ENCODE data around the gene BRD9.

BRD9 gene

DNA sequence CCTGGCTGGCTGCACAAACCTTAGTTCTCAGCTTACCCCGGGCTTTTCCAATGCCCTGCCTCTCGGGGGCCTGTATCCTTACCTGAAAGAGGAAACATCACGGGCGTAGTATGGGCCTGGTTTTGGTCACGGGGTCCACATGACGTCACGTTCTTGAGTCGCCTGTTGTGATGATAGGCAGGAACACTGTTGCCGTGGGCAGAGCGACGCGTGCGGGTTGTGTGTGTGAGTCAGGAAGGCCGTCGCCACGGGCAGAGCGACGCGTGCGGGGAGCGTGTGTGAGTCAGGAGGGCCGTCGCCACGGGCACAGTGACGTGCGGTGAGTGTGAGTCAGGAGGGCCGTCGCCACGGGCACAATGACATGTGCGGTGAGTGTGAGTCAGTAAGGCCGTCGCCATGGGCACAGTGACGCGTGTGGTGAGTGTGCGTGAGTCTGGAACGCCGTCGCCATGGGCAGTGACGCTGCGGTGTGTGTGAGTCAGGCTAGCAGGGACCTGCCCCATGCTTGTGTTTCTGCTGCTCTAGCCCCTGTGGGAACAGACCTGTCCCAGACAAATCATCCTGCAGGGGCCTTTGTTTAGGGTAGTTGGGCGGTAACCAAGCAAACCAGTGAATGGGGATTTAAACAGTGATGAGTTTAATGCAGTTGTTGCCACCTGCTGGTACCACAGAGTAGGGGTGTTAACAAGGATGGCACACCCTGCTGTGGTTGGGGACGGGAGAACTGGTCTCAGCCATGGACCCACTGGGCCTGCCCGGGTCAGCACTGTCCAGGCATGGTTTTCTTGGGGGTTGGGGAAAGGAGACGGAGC is 19.9 kb upstream of the BRD9 start:
- no peak overlapping the region for H3K4me3 ChIP-seq (ENCODE audit: low read length in 2 of 2)
- H3K27ac ChIP-seq (ENCODE audit: low read length): no peak overlapping the region
- no peaks in the 10 kb centered on the region for H3K4me1 ChIP-seq (ENCODE audit: control insufficient read depth, insufficient read depth, low read length)
- no peak overlapping the region for H3K9ac ChIP-seq (ENCODE audit: low read length in 2 of 2)
- no peaks in the 10 kb centered on the region for H3K27me3 ChIP-seq (ENCODE audit: control insufficient read depth in 1 of 2, insufficient read depth in 2 of 2, low read length in 2 of 2)
- no peaks in the 10 kb centered on the region for H3K9me3 ChIP-seq (ENCODE audit: control insufficient read depth in 2 of 2, low read length in 2 of 2)
- H3K36me3 ChIP-seq (ENCODE audit: control insufficient read depth in 2 of 2, insufficient read depth in 2 of 2, low read length in 2 of 2): no peaks in the 10 kb centered on the region

DNA sequence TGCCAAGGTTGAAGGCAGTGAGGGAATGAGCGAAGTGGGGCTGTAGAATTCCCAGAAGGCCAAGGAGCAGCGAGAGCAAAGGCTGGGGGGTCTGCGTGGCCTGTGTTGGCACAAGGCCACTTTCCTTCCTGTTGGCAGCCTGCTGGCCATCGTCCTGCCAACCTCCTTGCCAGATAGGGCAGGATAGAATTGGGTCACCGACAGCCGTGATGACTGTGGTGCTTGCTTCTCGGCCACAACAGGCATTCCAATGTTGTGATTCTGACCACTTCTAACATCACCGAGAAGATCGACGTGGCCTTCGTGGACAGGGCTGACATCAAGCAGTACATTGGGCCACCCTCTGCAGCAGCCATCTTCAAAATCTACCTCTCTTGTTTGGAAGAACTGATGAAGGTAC is 19.0 kb upstream of the BRD9 start:
- no peak overlapping the region for H3K27ac ChIP-seq (ENCODE audit: low read length)
- H3K36me3 ChIP-seq (ENCODE audit: control insufficient read depth in 2 of 2, insufficient read depth in 2 of 2, low read length in 2 of 2): no peaks in the 10 kb centered on the region
- H3K9me3 ChIP-seq (ENCODE audit: control insufficient read depth in 2 of 2, low read length in 2 of 2): no peaks in the 10 kb centered on the region
- no peaks in the 10 kb centered on the region for H3K4me1 ChIP-seq (ENCODE audit: control insufficient read depth, insufficient read depth, low read length)
- H3K27me3 ChIP-seq (ENCODE audit: control insufficient read depth in 1 of 2, insufficient read depth in 2 of 2, low read length in 2 of 2): no peaks in the 10 kb centered on the region
- H3K4me3 ChIP-seq (ENCODE audit: low read length in 2 of 2): no peak overlapping the region
- H3K9ac ChIP-seq (ENCODE audit: low read length in 2 of 2): no peak overlapping the region

DNA sequence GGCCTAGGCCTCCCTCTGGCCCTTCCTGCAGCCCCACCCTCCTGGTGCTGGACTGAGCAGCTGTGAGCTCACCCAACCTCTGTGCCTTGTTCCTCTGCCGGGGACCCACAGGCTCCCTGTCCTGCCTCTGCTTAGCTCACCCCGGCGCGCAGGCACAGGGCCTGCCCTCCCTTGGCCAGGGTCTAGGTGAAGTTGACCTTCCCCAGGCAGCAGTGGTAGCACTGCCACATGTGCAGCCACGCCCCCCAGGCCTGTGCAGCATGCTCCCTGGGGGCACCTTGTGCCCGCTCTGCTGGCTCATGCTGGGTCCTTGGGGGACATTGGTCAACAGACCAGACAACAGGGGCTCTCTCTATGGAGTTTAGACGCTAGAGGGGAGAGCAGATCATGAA is 18.2 kb upstream of the BRD9 start:
- no peak overlapping the region for H3K27ac ChIP-seq (ENCODE audit: low read length)
- H3K36me3 ChIP-seq (ENCODE audit: control insufficient read depth in 2 of 2, insufficient read depth in 2 of 2, low read length in 2 of 2): no peaks in the 10 kb centered on the region
- H3K27me3 ChIP-seq (ENCODE audit: control insufficient read depth in 1 of 2, insufficient read depth in 2 of 2, low read length in 2 of 2): no peaks in the 10 kb centered on the region
- no peak overlapping the region for H3K9ac ChIP-seq (ENCODE audit: low read length in 2 of 2)
- H3K4me1 ChIP-seq (ENCODE audit: control insufficient read depth, insufficient read depth, low read length): no peaks in the 10 kb centered on the region
- no peaks in the 10 kb centered on the region for H3K9me3 ChIP-seq (ENCODE audit: control insufficient read depth in 2 of 2, low read length in 2 of 2)
- H3K4me3 ChIP-seq (ENCODE audit: low read length in 2 of 2): no peak overlapping the region

DNA sequence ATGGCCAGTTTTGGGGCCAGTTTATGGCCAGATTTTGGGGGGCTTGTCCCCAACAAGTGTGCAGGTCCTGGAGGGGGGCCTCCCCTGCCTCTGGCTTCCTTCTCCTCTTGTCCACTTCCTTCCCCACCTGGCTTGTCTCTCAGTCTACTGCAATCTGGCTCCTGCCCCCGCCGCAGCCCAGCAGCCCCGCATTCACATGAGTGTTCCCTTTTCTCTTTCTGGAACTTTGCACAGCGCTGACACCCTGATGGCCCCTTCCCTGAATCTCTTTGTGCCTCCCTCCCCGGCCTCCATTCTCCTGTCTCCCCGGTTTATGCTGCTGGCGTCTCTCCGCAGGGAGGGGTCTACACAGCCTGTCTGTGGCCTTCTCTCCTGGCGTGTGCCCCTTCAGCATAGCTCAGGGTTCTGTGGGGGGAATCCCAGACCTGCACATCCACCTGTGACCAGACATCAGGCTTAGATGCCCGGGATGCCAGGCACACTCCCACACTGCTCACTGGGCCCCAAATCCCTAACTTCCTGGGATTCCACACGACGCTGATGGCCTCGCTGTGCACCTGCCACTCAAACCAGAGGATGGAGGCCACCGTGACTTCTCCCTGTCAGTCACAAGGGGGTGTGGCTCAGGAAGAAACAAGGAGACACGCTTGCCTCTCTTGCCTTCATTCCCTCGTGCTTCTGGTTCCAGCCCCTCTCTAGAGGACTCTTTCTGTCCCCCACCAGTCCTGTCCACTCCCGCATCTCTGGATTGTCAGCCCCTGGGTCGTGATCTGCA is 17.6 kb upstream of the BRD9 start:
- no peak overlapping the region for H3K9ac ChIP-seq (ENCODE audit: low read length in 2 of 2)
- no peaks in the 10 kb centered on the region for H3K9me3 ChIP-seq (ENCODE audit: control insufficient read depth in 2 of 2, low read length in 2 of 2)
- H3K4me1 ChIP-seq (ENCODE audit: control insufficient read depth, insufficient read depth, low read length): no peaks in the 10 kb centered on the region
- H3K4me3 ChIP-seq (ENCODE audit: low read length in 2 of 2): no peak overlapping the region
- H3K36me3 ChIP-seq (ENCODE audit: control insufficient read depth in 2 of 2, insufficient read depth in 2 of 2, low read length in 2 of 2): no peaks in the 10 kb centered on the region
- H3K27me3 ChIP-seq (ENCODE audit: control insufficient read depth in 1 of 2, insufficient read depth in 2 of 2, low read length in 2 of 2): no peaks in the 10 kb centered on the region
- H3K27ac ChIP-seq (ENCODE audit: low read length): no peak overlapping the region

DNA sequence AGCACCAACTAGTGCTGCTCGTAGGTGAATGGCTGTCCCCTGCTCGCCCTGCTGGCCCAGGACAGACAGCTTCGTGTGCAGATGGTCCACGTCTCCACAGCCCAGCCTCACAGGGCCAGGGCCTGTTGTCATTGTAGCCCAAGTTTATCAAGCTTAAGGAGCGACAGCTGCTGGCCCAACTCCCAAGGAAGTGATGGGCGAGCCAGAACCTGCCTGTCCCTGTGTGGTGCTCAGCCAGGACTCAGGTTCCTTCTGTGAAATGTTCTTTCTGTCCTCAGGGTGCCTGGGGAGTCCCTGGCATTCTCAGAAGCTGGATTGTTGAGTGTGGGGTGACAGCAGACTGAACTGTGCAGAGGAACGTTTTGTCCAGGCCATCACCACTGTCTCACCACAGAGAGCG is 16.5 kb upstream of the BRD9 start:
- H3K36me3 ChIP-seq (ENCODE audit: control insufficient read depth in 2 of 2, insufficient read depth in 2 of 2, low read length in 2 of 2): no peaks in the 10 kb centered on the region
- no peaks in the 10 kb centered on the region for H3K9me3 ChIP-seq (ENCODE audit: control insufficient read depth in 2 of 2, low read length in 2 of 2)
- no peaks in the 10 kb centered on the region for H3K27me3 ChIP-seq (ENCODE audit: control insufficient read depth in 1 of 2, insufficient read depth in 2 of 2, low read length in 2 of 2)
- H3K27ac ChIP-seq (ENCODE audit: low read length): no peak overlapping the region
- H3K4me3 ChIP-seq (ENCODE audit: low read length in 2 of 2): no peak overlapping the region
- no peak overlapping the region for H3K9ac ChIP-seq (ENCODE audit: low read length in 2 of 2)
- no peaks in the 10 kb centered on the region for H3K4me1 ChIP-seq (ENCODE audit: control insufficient read depth, insufficient read depth, low read length)

DNA sequence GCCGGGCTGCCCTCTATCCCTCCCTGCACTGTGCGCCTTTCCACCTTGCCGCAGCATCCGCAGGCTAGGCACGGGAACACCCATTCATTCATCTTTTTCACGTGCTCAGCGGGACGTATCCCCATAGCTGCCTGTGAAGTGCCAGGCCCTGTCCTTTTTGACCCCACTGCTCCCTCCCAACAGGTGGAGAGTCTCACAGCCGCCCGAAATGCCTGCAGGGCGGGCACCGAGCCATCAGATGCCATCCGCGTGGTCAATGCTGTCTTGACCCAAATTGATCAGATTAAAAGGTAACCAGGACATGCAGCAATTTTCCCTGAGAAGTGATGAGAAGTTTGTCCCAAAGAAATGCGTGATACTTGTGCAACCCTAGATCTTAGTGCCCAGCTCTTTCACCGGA is 15.6 kb upstream of the BRD9 start:
- no peak overlapping the region for H3K27ac ChIP-seq (ENCODE audit: low read length)
- H3K4me3 ChIP-seq (ENCODE audit: low read length in 2 of 2): no peak overlapping the region
- no peaks in the 10 kb centered on the region for H3K4me1 ChIP-seq (ENCODE audit: control insufficient read depth, insufficient read depth, low read length)
- no peaks in the 10 kb centered on the region for H3K36me3 ChIP-seq (ENCODE audit: control insufficient read depth in 2 of 2, insufficient read depth in 2 of 2, low read length in 2 of 2)
- H3K27me3 ChIP-seq (ENCODE audit: control insufficient read depth in 1 of 2, insufficient read depth in 2 of 2, low read length in 2 of 2): no peaks in the 10 kb centered on the region
- H3K9me3 ChIP-seq (ENCODE audit: control insufficient read depth in 2 of 2, low read length in 2 of 2): no peaks in the 10 kb centered on the region
- H3K9ac ChIP-seq (ENCODE audit: low read length in 2 of 2): no peak overlapping the region

DNA sequence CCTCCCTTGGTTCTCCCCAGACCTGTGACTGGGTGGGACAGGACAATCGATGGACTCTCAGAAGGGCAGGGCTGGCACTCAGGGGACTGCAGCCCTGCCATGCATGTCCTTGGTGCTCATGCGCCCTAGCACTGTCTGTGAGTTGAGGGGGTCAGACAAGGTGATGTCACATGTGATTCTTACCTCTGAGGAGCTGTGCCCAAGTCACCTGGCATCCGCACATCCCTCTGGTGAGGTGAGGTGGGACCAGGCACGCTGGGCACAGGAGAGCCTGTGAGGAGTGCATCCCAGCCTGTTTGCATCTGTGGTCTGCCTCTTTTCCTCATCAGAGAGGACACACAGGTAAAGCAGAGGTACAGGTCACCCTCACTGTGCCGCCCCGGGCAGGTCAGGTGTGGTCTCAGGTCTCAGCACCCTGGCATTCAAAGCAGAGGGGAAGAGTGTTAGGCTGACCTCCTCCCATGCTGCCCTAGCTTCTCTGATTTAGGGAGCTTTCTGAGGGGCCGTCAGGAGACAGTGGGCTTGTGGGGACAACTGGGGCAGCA is 14.8 kb upstream of the BRD9 start:
- Histone ChIP-seq H3K36me3 (ENCODE audit: control insufficient read depth in 2 of 2, insufficient read depth in 2 of 2, low read length in 2 of 2) (no peaks in the 10 kb centered on the region), H3K9me3 (ENCODE audit: control insufficient read depth in 2 of 2, low read length in 2 of 2) (no peaks in the 10 kb centered on the region), H3K27me3 (ENCODE audit: control insufficient read depth in 1 of 2, insufficient read depth in 2 of 2, low read length in 2 of 2) (no peaks in the 10 kb centered on the region), H3K9ac (ENCODE audit: low read length in 2 of 2) (no peak overlapping the region), H3K27ac (ENCODE audit: low read length) (no peak overlapping the region), H3K4me1 (ENCODE audit: control insufficient read depth, insufficient read depth, low read length) (no peaks in the 10 kb centered on the region), H3K4me3 (ENCODE audit: low read length in 2 of 2) (no peak overlapping the region)

DNA sequence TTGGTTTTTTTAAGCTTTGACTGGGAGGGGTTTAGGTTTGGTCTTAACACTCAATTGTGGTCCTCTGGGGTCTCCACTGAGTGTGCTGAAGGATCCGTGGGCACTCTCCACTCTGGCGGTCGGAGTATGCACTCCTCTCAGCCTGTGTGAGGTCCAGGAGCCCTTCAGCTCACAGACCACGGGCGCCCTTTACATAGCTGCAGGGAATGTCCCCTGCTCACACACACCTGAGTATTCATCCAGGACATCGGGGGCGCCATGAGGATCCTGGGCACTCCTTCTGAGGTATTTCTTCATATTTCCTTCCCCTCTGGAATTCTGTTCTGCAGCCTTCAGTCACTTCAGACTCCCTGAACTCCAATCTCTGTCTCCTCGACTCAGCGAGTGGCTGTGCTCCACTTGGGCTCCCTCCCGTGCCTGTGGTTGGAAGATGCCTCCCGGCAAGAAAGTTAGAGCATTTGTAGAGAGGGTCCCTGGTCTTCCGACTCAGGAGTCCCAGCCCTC is 12.6 kb upstream of the BRD9 start:
- no peaks in the 10 kb centered on the region for H3K9me3 ChIP-seq (ENCODE audit: control insufficient read depth in 2 of 2, low read length in 2 of 2)

DNA sequence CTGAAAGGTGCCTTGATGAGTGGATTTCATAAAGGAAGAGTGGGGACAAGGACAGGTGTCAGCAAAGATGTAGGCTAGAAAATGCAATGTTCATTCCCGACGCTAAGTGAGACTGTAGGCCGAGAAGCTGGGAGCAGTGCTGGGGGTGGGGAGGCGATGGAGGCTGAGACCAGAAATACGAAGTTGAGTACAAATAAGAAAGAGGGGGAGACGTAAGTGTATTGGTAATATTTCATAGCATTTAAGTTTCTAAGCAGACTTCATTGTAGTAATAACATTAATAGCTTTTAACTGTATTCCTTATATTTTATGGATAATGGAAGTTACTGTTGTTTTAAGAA is 11.1 kb upstream of the BRD9 start:
- Histone ChIP-seq H3K4me3 (ENCODE audit: low read length in 2 of 2) (no peak overlapping the region), H3K27ac (ENCODE audit: low read length) (no peak overlapping the region), H3K36me3 (ENCODE audit: control insufficient read depth in 2 of 2, insufficient read depth in 2 of 2, low read length in 2 of 2) (no peaks in the 10 kb centered on the region), H3K9me3 (ENCODE audit: control insufficient read depth in 2 of 2, low read length in 2 of 2) (no peaks in the 10 kb centered on the region), H3K9ac (ENCODE audit: low read length in 2 of 2) (no peak overlapping the region), H3K4me1 (ENCODE audit: control insufficient read depth, insufficient read depth, low read length) (no peaks in the 10 kb centered on the region), H3K27me3 (ENCODE audit: control insufficient read depth in 1 of 2, insufficient read depth in 2 of 2, low read length in 2 of 2) (no peaks in the 10 kb centered on the region)

More for the DNA sequence above, 12.6 kb upstream of the BRD9 start:
- Histone ChIP-seq H3K36me3 (ENCODE audit: control insufficient read depth in 2 of 2, insufficient read depth in 2 of 2, low read length in 2 of 2) (no peaks in the 10 kb centered on the region), H3K27ac (ENCODE audit: low read length) (no peak overlapping the region), H3K9ac (ENCODE audit: low read length in 2 of 2) (no peak overlapping the region), H3K27me3 (ENCODE audit: control insufficient read depth in 1 of 2, insufficient read depth in 2 of 2, low read length in 2 of 2) (no peaks in the 10 kb centered on the region), H3K4me3 (ENCODE audit: low read length in 2 of 2) (no peak overlapping the region), H3K4me1 (ENCODE audit: control insufficient read depth, insufficient read depth, low read length) (no peaks in the 10 kb centered on the region)

DNA sequence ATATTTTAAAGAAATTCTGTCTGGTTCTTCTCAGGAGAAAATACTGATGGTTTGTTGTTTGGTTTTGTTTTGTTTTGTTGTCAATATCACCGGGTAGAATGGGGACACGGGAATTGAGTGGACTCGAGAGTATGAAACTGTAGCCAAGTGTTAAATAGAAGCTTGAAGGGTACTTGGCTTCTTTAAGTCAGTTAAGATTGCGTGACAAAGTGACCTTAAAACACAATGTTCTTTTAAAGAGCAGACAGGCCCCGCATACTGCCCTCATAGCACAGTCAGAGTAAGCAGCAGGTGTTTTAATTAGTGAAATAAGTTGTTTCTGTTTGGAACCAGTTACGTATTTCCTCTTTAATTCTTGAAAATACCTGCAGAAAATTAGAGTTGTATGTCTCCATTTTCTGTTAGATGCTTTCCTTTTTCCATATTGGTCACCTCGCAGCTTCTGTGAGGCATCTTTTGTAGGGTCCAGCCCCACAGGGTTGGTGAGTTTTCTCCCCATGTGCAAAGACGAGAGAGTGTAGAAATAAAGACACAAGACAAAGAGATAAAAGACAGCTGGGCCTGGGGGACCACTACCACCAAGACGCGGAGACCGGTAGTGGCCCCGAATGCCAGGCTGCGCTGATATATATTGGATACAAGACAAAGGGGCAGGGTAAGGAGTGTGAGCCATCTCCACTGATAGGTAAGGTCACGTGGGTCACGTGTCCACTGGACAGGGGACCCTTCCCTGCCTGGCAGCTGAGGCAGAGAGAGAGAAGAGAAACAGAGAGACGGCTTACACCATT is 9.7 kb upstream of the BRD9 start:
- H3K27me3 ChIP-seq (ENCODE audit: control insufficient read depth in 1 of 2, insufficient read depth in 2 of 2, low read length in 2 of 2): no peaks in the 10 kb centered on the region
- H3K27ac ChIP-seq (ENCODE audit: low read length): no peak overlapping the region
- no peaks in the 10 kb centered on the region for H3K36me3 ChIP-seq (ENCODE audit: control insufficient read depth in 2 of 2, insufficient read depth in 2 of 2, low read length in 2 of 2)
- no peaks in the 10 kb centered on the region for H3K9me3 ChIP-seq (ENCODE audit: control insufficient read depth in 2 of 2, low read length in 2 of 2)
- no peaks in the 10 kb centered on the region for H3K4me1 ChIP-seq (ENCODE audit: control insufficient read depth, insufficient read depth, low read length)
- H3K4me3 ChIP-seq (ENCODE audit: low read length in 2 of 2): no peak overlapping the region
- H3K9ac ChIP-seq (ENCODE audit: low read length in 2 of 2): peak overlapping the region in 1 of 2 donors; percentile 9
